Activated naive CD4-positive, alpha-beta T cell treated with anti-CD3 and anti-CD28 coated beads, Interleukin-2, amount 50 U/mL, for 72 hours (primary cell): ENCODE results near the gene CPZ. TPM values are rescaled to one million over a fixed set of nuclear protein-coding genes. Genes with fewer than 3 reads are reported as not detected.

Experiments
- ATAC-seq, 2 donors: fragments of 150-1000 bp; cut with Tn5 transposase; 2 replicates each; pipeline ENCODE4 v1.10.0; 2021; ENCODE audit warnings: mild to moderate bottlenecking in 2 of 2, moderate library complexity in 2 of 2
- DNase-seq, 2 donors: peaks; one replicate each; pipeline ENCODE4 v3.0.0; 2021 to 2022; ENCODE audit warnings: low spot score in 2 of 2
- H3K27ac Mint-ChIP-seq, 2 donors: one replicate each; pipeline ENCODE4 v1.8.0; 2022; ENCODE audit warnings: mild to moderate bottlenecking in 2 of 2, mixed read lengths in 2 of 2
- H3K36me3 Mint-ChIP-seq, 2 donors: one replicate each; pipeline ENCODE4 v1.8.0; 2022; ENCODE audit warnings: mixed read lengths in 2 of 2
- H3K9me3 Mint-ChIP-seq, 2 donors: one replicate each; pipeline ENCODE4 v1.8.0; 2022; ENCODE audit warnings: mixed read lengths in 2 of 2
- total RNA-seq, 2 donors: library from RNA; stranded (reverse); gene quantifications; one replicate each; pipeline ENCODE4 v1.2.3, GENCODE V29; 2022

CPZ gene
- total RNA-seq, 2 donors from 2014 or later: not detected

- ATAC-seq (no peak), DNase-seq (no peak)
- Mint-ChIP-seq H3K36me3 (no peaks in the 10 kb centered on the region), H3K9me3 (no peaks in the 10 kb centered on the region), H3K27ac (no peak overlapping the region)
Observed at GRCh38 chr4:8553991-8554405, 38.6 kb upstream of the CPZ start.

DNA sequence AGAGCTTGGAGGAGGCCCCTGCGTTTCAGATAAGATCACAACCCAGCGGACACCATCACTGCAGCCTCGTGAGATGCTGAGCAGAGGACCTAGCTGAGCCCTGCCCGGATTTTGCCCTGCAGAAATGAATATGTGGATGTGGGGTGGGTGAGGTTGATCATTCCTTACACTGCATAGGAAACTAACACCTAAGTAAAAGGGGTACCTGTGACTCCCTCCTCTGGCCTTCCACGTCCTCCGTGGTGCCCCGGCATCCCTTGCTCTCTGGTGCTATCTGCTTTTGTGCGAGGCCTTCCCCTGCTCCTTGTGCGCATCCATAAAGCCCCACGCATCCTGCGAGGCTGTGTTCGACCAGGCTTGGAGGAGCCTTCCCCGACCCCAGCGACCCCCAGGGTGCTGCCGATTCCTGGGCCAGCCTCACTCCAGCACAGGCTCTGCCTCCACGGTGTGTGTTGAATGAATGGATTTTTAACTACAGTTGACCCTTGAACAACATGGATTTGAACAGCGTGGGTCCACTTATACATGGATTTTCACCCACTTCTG is 37.9 kb upstream of the CPZ start:
- Mint-ChIP-seq H3K27ac (no peak overlapping the region), H3K9me3 (no peaks in the 10 kb centered on the region)
- DNase-seq: no peak

DNA sequence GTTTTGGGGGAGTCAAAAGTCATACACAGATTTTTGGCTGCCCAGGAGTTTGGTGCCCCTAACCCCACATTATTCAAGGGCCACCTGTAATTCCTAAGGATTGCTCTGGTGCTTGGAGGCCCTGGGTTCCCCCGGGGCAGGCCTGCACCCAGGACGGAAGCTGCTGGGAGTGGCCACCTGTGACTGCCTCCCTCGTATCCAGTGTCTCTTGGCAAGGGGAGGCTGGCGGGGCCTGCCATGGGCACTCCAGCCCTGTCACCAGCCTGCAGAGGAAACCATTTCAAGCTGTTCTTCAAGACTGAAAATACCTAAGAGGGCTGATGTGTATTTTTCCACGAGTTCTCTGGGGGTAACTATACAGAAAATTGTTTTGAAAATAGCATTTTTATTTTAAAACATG is 36.8 kb upstream of the CPZ start:
- H3K27ac Mint-ChIP-seq: no peak overlapping the region
- H3K36me3 Mint-ChIP-seq: no peaks in the 10 kb centered on the region
- DNase-seq (no peak), ATAC-seq (no peak)
- H3K9me3 Mint-ChIP-seq: no peaks in the 10 kb centered on the region

More for the DNA sequence above, 37.9 kb upstream of the CPZ start:
- H3K36me3 Mint-ChIP-seq: no peaks in the 10 kb centered on the region
- ATAC-seq: no peak

DNA sequence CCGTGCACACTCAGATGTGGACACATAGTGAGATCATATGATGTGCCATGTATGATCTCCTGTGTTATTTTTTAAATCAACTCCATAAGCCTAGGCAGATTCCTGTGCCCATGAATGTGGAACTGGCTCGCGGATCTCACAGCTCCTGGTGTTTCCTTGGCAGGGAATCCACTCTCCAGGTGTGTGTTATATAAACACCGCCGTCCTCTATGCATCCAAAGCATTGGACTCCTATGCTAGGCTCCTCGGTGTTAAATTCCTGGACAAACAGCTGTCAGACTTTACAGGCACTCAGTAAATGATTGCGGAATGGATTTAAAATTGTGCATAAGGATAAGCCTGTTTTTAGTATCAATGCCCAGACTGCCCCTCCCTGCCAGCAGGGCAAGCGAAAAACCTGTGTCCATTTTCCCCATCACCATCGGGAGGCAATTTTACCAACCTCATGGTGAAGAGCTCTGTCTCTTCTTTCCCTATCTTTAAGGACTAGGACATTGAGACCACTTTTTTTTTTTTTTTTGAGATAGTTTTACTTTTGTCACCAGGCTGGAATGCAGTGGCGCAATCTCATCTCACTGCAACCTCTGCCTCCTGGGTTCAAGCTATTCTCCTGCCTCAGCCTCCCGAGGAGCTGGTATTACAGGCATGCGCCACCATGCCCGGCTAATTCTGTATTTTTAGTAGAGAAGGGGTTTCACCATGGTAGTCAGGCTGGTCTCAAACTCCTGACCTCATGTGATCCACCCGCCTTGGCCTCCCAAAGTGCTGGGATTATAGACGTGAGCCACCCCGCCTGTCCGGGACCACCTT is 36.0 kb upstream of the CPZ start:
- ATAC-seq (no peak), DNase-seq (no peak)
- no peaks in the 10 kb centered on the region for H3K36me3 Mint-ChIP-seq
- H3K27ac Mint-ChIP-seq: no peak overlapping the region
- no peaks in the 10 kb centered on the region for H3K9me3 Mint-ChIP-seq

GRCh38 chr4:8557151-8558076 is 35.2 kb upstream of the CPZ start:
- Mint-ChIP-seq H3K36me3 (no peaks in the 10 kb centered on the region), H3K9me3 (no peaks in the 10 kb centered on the region), H3K27ac (no peak overlapping the region)
- no peak for DNase-seq
- no peak for ATAC-seq

DNA sequence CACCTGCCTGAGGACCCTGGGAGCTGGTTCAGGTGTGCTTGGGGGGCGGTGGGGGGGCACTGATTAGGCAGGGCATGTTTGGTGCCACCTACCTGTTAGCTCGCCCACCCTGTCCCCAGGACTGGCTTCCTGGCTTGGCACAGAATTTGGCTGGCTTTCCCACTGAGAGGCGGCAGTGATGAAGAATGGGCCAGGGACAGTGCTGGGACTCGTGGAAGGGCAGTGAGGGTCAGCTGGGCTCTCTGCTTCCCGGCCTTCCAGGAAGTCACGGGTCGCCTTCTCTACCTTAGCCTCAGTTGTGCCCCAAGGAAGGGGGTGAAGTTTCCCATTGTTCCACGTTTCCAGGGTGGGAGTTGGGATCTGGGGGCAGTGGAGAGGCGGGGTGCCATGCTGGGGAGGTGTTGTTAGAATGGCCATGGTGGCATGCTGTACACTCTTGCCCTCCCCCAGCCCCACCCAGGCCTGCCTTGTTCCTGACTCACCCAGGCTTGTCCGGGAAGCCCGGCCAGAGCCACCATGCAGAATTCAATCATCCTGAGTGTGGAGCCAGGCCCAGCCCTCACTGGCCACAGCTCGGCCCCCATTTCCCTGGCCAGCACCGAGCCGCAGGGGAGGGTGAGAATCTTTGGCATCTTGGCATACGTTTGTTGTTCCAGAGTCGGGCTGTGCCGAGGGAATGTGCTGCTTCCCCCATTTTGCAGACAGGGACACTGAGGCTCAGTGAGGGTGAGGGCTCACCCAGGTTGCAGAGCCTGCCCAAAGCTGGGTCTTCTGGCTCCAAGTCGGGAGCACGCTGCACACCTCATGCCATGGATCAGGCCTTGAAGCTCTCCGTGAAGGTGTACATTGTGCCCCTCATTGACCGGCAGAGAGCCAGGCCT is 34.2 kb upstream of the CPZ start:
- ATAC-seq (no peak), DNase-seq (no peak)
- H3K9me3 Mint-ChIP-seq: no peaks in the 10 kb centered on the region
- H3K27ac Mint-ChIP-seq: no peak overlapping the region
- no peaks in the 10 kb centered on the region for H3K36me3 Mint-ChIP-seq

- H3K36me3 Mint-ChIP-seq: no peaks in the 10 kb centered on the region
- ATAC-seq (no peak), DNase-seq (no peak)
- H3K9me3 Mint-ChIP-seq: no peaks in the 10 kb centered on the region
- H3K27ac Mint-ChIP-seq: no peak overlapping the region
Observed at GRCh38 chr4:8559011-8559410, 33.6 kb upstream of the CPZ start.

DNA sequence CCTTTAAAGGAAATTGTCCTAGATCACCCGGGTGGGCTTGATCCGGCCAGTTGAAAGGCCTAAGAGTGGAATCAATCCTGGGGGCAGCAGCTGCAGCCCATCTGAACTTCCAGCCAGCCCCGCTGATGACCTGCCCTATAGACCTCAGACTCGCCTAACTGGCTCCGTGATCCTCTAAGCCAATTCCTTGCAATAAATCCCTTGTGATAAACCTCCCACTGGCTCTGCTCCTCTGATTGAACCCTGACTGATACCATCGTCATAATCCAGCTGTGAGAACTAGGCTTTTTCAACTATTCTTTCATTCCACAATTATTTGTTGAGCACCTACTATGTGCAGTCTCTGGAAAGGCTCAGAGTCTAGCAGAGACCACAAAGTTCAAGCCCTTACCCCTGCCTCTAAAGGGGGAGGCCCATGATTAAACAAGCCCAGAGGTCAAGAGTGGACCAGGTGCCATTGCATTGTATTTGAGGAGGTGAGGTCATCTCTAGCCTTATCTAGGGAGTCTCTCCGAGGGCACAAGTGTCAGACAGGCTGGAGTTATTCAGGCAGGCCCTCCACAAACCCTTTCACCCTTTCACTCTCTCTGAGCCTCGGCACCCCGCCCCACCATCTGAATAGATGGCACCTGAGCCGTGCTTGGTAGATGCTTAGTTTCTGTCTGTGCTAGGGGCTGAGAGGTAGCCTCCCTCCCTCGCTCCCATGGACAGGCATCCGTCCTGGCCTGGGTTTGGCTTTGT is 32.9 kb upstream of the CPZ start:
- Mint-ChIP-seq H3K27ac (no peak overlapping the region), H3K36me3 (no peaks in the 10 kb centered on the region), H3K9me3 (no peaks in the 10 kb centered on the region)
- DNase-seq: no peak
- no peak for ATAC-seq

- DNase-seq (no peak), ATAC-seq (no peak)
- H3K36me3 Mint-ChIP-seq: no peaks in the 10 kb centered on the region
- H3K27ac Mint-ChIP-seq: no peak overlapping the region
- no peaks in the 10 kb centered on the region for H3K9me3 Mint-ChIP-seq
Observed at GRCh38 chr4:8560265-8561047, 32.1 kb upstream of the CPZ start.

GRCh38 chr4:8564595-8564994 is 28.0 kb upstream of the CPZ start:
- H3K27ac Mint-ChIP-seq: no peak overlapping the region
- no peak for DNase-seq
- no peaks in the 10 kb centered on the region for H3K9me3 Mint-ChIP-seq
- ATAC-seq: no peak
- no peaks in the 10 kb centered on the region for H3K36me3 Mint-ChIP-seq

- DNase-seq (no peak), ATAC-seq (no peak)
- Mint-ChIP-seq H3K36me3 (no peaks in the 10 kb centered on the region), H3K27ac (peak overlapping the region in 1 of 2 donors; percentile 29), H3K9me3 (no peaks in the 10 kb centered on the region)
Observed at GRCh38 chr4:8568068-8568668, 24.4 kb upstream of the CPZ start.

DNA sequence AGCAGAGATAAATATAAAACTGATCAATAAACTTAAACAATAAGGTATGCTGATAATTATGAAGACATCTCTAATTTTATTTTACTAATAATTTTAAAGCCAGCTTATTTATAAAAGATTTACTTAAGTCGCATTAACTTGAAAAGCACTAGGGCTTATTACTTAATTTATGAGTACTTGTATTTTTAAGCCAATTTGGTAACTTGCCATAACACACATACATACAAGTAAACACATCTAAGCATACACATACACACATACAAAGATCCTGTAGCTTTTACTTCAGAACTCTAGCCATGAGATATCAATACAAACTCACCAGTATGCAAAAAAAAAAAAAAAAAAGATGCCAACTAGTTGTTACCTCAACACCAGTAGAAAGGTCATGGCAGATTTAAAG is 22.4 kb upstream of the CPZ start:
- ATAC-seq: no peak

GRCh38 chr4:8571702-8572685 is 20.6 kb upstream of the CPZ start:
- H3K9me3 Mint-ChIP-seq: no peaks in the 10 kb centered on the region
- DNase-seq (no peak), ATAC-seq (no peak)
- no peak overlapping the region for H3K27ac Mint-ChIP-seq
- no peaks in the 10 kb centered on the region for H3K36me3 Mint-ChIP-seq

More for the DNA sequence above, 22.4 kb upstream of the CPZ start:
- no peaks in the 10 kb centered on the region for H3K9me3 Mint-ChIP-seq
- H3K36me3 Mint-ChIP-seq: no peaks in the 10 kb centered on the region
- DNase-seq: no peak
- H3K27ac Mint-ChIP-seq: no peak overlapping the region

DNA sequence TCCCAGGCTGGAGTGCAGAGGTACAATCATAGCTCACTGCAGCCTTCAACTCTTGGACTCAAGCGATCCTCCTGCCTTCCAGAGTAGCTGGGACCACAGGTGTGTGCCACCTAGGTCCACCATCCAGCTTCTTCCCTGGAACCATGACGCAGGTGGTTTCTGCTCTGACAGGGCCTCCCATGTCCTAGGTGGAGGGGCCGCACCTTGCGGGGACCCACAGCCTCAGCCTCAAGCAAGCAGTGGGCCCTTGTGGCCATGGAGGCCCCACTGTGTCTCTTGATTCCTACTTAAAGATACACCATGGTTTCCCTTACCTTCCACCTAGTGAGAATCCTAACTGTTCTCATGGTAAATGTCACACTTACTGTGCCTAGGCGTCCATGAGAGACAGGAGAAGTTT is 19.3 kb upstream of the CPZ start:
- Mint-ChIP-seq H3K36me3 (no peaks in the 10 kb centered on the region), H3K27ac (no peak overlapping the region), H3K9me3 (no peaks in the 10 kb centered on the region)
- no peak for ATAC-seq
- DNase-seq: no peak
